ENCODE measurements around the gene UMAD1.

Gene UMAD1

GRCh38 chr7:7768977-7769709 lies 128.6 kb downstream of the UMAD1 start:
- no peak for DNase-seq

GRCh38 chr7:7769710-7770627 lies 129.4 kb downstream of the UMAD1 start:
- DNase-seq = no peak

- DNase-seq = no peak
These were observed 130.9 kb downstream of the UMAD1 start for GRCh38 chr7:7771452-7771851.

GRCh38 chr7:7772397-7772821 lies 131.9 kb downstream of the UMAD1 start:
- no peak for DNase-seq

GRCh38 chr7:7773334-7774309 lies 133.1 kb downstream of the UMAD1 start:
- no peak for DNase-seq

GRCh38 chr7:7779888-7780287 lies 139.3 kb downstream of the UMAD1 start:
- no peak for DNase-seq

GRCh38 chr7:7783001-7783400 lies 142.4 kb downstream of the UMAD1 start:
- no peak for DNase-seq

- DNase-seq = no peak
These were observed 144.9 kb downstream of the UMAD1 start for GRCh38 chr7:7785344-7785973.

GRCh38 chr7:7786595-7786994 lies 146.0 kb downstream of the UMAD1 start:
- no peak for DNase-seq

- no peak for DNase-seq
These were observed 149.0 kb downstream of the UMAD1 start for GRCh38 chr7:7789551-7789988.

- DNase-seq = no peak
These were observed 149.6 kb downstream of the UMAD1 start for GRCh38 chr7:7790041-7790741.

GRCh38 chr7:7791523-7791922 lies 151.0 kb downstream of the UMAD1 start:
- no peak for DNase-seq

- no peak for DNase-seq
These were observed 151.5 kb downstream of the UMAD1 start for GRCh38 chr7:7792056-7792455.

GRCh38 chr7:7793249-7793648 lies 152.7 kb downstream of the UMAD1 start:
- no peak for DNase-seq

- no peak for DNase-seq
These were observed 153.4 kb downstream of the UMAD1 start for GRCh38 chr7:7793921-7794320.

GRCh38 chr7:7795203-7795602 lies 154.7 kb downstream of the UMAD1 start:
- DNase-seq = no peak

- DNase-seq = peak in 1 of 2 donors; percentile 6
These were observed 155.1 kb downstream of the UMAD1 start for GRCh38 chr7:7795630-7796121.

GRCh38 chr7:7798510-7798909 lies 158.0 kb downstream of the UMAD1 start:
- no peak for DNase-seq

GRCh38 chr7:7799138-7799537 lies 158.6 kb downstream of the UMAD1 start:
- no peak for DNase-seq

- no peak for DNase-seq
These were observed 162.0 kb downstream of the UMAD1 start for GRCh38 chr7:7802531-7802930.

- no peak for DNase-seq
These were observed 163.2 kb downstream of the UMAD1 start for GRCh38 chr7:7803715-7804178.

Data from inflammatory macrophage (primary cell).